ENCODE data around the gene PEF1. TPM values are rescaled to one million over a fixed set of nuclear protein-coding genes. Genes with fewer than 3 reads are reported as not detected.

Gene PEF1
- total and polyA plus RNA-seq, 7 donors: 52.9 to 87.4 (median 66.4) TPM

GRCh38 chr1:31657020-31657804, 12.5 kb upstream of the PEF1 start:
- H3K4me3 ChIP-seq: no peak overlapping the region
- 86 to 88% methylated on average over 14 of the region's 14 CpGs for WGBS, 2 donors
- no peak overlapping the region for H3K27ac ChIP-seq
- H3K9me3 ChIP-seq: no peaks in the 10 kb centered on the region
- intact Hi-C loops (cut with DNase I): no loop called here
- peaks cover 6 to 97% (median 28%) of the 10 kb centered on the region in 4 donors for H3K36me3 ChIP-seq
- H3K27me3 ChIP-seq: no peaks in the 10 kb centered on the region
- peak; percentile 53 for DNase-seq
- peaks cover 0 to 4% (median 0%) of the 10 kb centered on the region in 4 donors for H3K4me1 ChIP-seq
- TF ChIP-seq EP300 (IDR thresholded peaks at IDR 0.05): no peak
- no peak for TF ChIP-seq POLR2AphosphoS5 (IDR thresholded peaks at IDR 0.05)
- TF ChIP-seq CTCF (IDR thresholded peaks at IDR 0.05): no peak
- no peak for TF ChIP-seq POLR2A (IDR thresholded peaks at IDR 0.05)

- H3K27me3 ChIP-seq: no peaks in the 10 kb centered on the region
- peaks cover 0 to 14% (median 5%) of the 10 kb centered on the region in 4 donors for H3K4me1 ChIP-seq
- no peak overlapping the region for H3K4me3 ChIP-seq
- 88 to 90% methylated on average over 4 of the region's 4 CpGs for WGBS, 2 donors
- TF ChIP-seq POLR2A (IDR thresholded peaks at IDR 0.05): no peak
- no peak for TF ChIP-seq CTCF (IDR thresholded peaks at IDR 0.05)
- TF ChIP-seq EP300 (IDR thresholded peaks at IDR 0.05): no peak
- intact Hi-C loops (cut with DNase I): no loop called here
- H3K27ac ChIP-seq: no peak overlapping the region
- peaks cover 6 to 84% (median 23%) of the 10 kb centered on the region in 4 donors for H3K36me3 ChIP-seq
- no peaks in the 10 kb centered on the region for H3K9me3 ChIP-seq
- no peak for DNase-seq
Observed at GRCh38 chr1:31655756-31656155, 11.1 kb upstream of the PEF1 start.

GRCh38 chr1:31655104-31655503, 10.4 kb upstream of the PEF1 start:
- H3K4me1 ChIP-seq: peaks cover 0 to 20% (median 8%) of the 10 kb centered on the region in 4 donors
- H3K9me3 ChIP-seq: no peaks in the 10 kb centered on the region
- peaks cover 6 to 78% (median 23%) of the 10 kb centered on the region in 4 donors for H3K36me3 ChIP-seq
- no peak overlapping the region for H3K4me3 ChIP-seq
- TF ChIP-seq EP300 (IDR thresholded peaks at IDR 0.05): no peak
- no peak for TF ChIP-seq POLR2A (IDR thresholded peaks at IDR 0.05)
- TF ChIP-seq CTCF (IDR thresholded peaks at IDR 0.05): no peak
- TF ChIP-seq POLR2AphosphoS5 (IDR thresholded peaks at IDR 0.05): no peak
- intact Hi-C loops (cut with DNase I): no loop called here
- peak; percentile 52 for DNase-seq
- H3K27me3 ChIP-seq: no peaks in the 10 kb centered on the region
- 92 to 93% methylated on average over 6 of the region's 6 CpGs for WGBS, 2 donors
- no peak overlapping the region for H3K27ac ChIP-seq

- Histone ChIP-seq H3K4me1 (peaks cover 0 to 20% (median 8%) of the 10 kb centered on the region in 4 donors), H3K9me3 (no peaks in the 10 kb centered on the region), H3K4me3 (no peak overlapping the region), H3K36me3 (peaks cover 6 to 73% (median 22%) of the 10 kb centered on the region in 4 donors), H3K27me3 (no peaks in the 10 kb centered on the region), H3K27ac (no peak overlapping the region)
- 93 to 94% methylated on average over 5 of the region's 5 CpGs for WGBS, 2 donors
- TF ChIP-seq CTCF (IDR thresholded peaks at IDR 0.05): no peak
- no peak for TF ChIP-seq POLR2AphosphoS5 (IDR thresholded peaks at IDR 0.05)
- no peak for TF ChIP-seq POLR2A (IDR thresholded peaks at IDR 0.05)
- TF ChIP-seq EP300 (IDR thresholded peaks at IDR 0.05): no peak
- DNase-seq: no peak
- intact Hi-C loops (cut with DNase I): no loop called here
Observed at GRCh38 chr1:31654474-31654776, 9.7 kb upstream of the PEF1 start.
